ENCODE data around the gene MICU1. TPM values are rescaled to one million over a fixed set of nuclear protein-coding genes. Genes with fewer than 3 reads are reported as not detected.

MICU1 gene
- total and polyA plus RNA-seq, 10 of the 15 experiments (the other 5 are each of a cell fraction or from before 2014, with no cell fraction given) = 18.2 to 36.4 (median 22.2) TPM

DNA sequence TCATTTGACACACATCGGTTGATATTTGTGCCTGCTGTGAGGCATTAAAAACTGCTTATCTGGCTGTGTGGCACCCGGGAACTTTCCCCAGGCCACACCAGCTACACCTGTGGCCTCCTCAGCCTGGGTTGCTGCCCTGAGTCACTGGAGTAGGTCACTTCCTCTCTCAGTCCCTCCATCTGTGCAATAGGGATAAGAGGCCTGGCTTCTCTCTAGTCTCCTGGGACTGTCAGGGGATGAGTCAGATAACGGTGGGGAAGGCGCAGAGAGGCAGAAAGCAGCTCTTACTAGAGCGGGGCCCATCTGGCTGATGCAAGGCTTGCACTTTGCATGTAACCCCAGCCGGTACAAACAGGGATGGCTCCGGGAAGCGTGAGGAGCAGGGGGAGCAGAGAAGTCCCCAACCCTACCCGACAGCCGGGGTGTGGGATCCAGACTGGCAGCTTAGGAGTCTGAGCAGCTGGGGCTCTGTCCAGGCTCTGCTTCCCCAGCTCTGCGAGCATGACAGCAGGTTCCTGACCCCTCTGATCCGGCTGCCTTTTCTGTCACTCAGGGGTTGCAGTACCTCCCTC lies 305.1 kb downstream of the MICU1 start (continued):
- TF ChIP-seq KDM1A (IDR thresholded peaks at IDR 0.05; ENCODE audit: borderline replicate concordance) = no peak
- TF ChIP-seq, protein P1, sequence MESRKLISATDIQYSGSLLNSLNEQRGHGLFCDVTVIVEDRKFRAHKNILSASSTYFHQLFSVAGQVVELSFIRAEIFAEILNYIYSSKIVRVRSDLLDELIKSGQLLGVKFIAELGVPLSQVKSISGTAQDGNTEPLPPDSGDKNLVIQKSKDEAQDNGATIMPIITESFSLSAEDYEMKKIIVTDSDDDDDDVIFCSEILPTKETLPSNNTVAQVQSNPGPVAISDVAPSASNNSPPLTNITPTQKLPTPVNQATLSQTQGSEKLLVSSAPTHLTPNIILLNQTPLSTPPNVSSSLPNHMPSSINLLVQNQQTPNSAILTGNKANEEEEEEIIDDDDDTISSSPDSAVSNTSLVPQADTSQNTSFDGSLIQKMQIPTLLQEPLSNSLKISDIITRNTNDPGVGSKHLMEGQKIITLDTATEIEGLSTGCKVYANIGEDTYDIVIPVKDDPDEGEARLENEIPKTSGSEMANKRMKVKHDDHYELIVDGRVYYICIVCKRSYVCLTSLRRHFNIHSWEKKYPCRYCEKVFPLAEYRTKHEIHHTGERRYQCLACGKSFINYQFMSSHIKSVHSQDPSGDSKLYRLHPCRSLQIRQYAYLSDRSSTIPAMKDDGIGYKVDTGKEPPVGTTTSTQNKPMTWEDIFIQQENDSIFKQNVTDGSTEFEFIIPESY (IDR thresholded peaks at IDR 0.05) = 0 out of 2 replicates have a peak, but pooled peaks have one; percentile 44
- peak; percentile 92 for TF ChIP-seq NBN (IDR thresholded peaks at IDR 0.05)
- peak; percentile 73 for TF ChIP-seq CREB1 (IDR thresholded peaks at IDR 0.05; ENCODE audit: low read depth)
- peak; percentile 17; the same call in 1 of the 2 replicates for TF ChIP-seq ZBED1 (IDR thresholded peaks at IDR 0.05; ENCODE audit: borderline replicate concordance)
- TF ChIP-seq CHD4 (IDR thresholded peaks at IDR 0.05) = no peak
- TF ChIP-seq, protein P2, sequence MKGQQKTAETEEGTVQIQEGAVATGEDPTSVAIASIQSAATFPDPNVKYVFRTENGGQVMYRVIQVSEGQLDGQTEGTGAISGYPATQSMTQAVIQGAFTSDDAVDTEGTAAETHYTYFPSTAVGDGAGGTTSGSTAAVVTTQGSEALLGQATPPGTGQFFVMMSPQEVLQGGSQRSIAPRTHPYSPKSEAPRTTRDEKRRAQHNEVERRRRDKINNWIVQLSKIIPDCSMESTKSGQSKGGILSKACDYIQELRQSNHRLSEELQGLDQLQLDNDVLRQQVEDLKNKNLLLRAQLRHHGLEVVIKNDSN (IDR thresholded peaks at IDR 0.05; ENCODE audit: borderline replicate concordance, extremely low read length, insufficient read depth, low read depth, low read length) = no peak
- peak; percentile 86 for TF ChIP-seq BCL3 (IDR thresholded peaks at IDR 0.05; ENCODE audit: borderline replicate concordance, insufficient read depth, low read depth, low read length, poor library complexity, severe bottlenecking)
- peak; percentile 70; the same call in 1 of the 2 replicates for TF ChIP-seq PAX5 (IDR thresholded peaks at IDR 0.05; ENCODE audit: borderline replicate concordance, low read depth, low read length)
- no peak for TF ChIP-seq KLF5 (IDR thresholded peaks at IDR 0.05; ENCODE audit: partially characterized antibody)
- no peak for TF ChIP-seq SREBF1 (IDR thresholded peaks at IDR 0.05; ENCODE audit: low read length)
- TF ChIP-seq SIX5 (IDR thresholded peaks at IDR 0.05; ENCODE audit: low read depth, low read length, severe bottlenecking) = no peak
- no peak for TF ChIP-seq EZH2 (IDR thresholded peaks at IDR 0.05; ENCODE audit: borderline replicate concordance, control insufficient read depth, low read depth, low read length)
- TF ChIP-seq, protein P3, sequence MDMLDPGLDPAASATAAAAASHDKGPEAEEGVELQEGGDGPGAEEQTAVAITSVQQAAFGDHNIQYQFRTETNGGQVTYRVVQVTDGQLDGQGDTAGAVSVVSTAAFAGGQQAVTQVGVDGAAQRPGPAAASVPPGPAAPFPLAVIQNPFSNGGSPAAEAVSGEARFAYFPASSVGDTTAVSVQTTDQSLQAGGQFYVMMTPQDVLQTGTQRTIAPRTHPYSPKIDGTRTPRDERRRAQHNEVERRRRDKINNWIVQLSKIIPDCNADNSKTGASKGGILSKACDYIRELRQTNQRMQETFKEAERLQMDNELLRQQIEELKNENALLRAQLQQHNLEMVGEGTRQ (IDR thresholded peaks at IDR 0.05; ENCODE audit: borderline replicate concordance, low read depth, low read length) = no peak
- no peak for TF ChIP-seq NR2C2 (IDR thresholded peaks at IDR 0.05; ENCODE audit: borderline replicate concordance, control insufficient read depth, insufficient read length, low read depth)
- TF ChIP-seq MEF2B (IDR thresholded peaks at IDR 0.05; ENCODE audit: partially characterized antibody, poor library complexity, severe bottlenecking) = peak; percentile 98
- TF ChIP-seq BACH1 (IDR thresholded peaks at IDR 0.05; ENCODE audit: borderline replicate concordance) = peak; percentile 65; the same call in 1 of the 2 replicates
- peak; percentile 78; the same call in 2 of the 3 replicates for TF ChIP-seq POU2F2 (IDR thresholded peaks at IDR 0.05; ENCODE audit: borderline replicate concordance, low read depth, low read length)
- no peak for TF ChIP-seq HDAC2 (IDR thresholded peaks at IDR 0.05)
- TF ChIP-seq EGR1 (IDR thresholded peaks at IDR 0.05; ENCODE audit: borderline replicate concordance in 1 of 2, low read depth in 2 of 2, low read length in 2 of 2) = 0 out of 3 replicates have a peak, but pooled peaks of 1 of the 2 experiments have one; percentile 27
- no peak for TF ChIP-seq E4F1 (IDR thresholded peaks at IDR 0.05; ENCODE audit: borderline replicate concordance, partially characterized antibody)
- TF ChIP-seq ZNF274 (IDR thresholded peaks at IDR 0.05; ENCODE audit: insufficient read depth, insufficient read length) = no peak

Data from GM12878 (cell line).